22Rv1 (cell line): Measurements from ENCODE around the gene NAA25.

Experiments used
- ZFX ChIP-seq: fragments of 450-650 bp; IDR thresholded peaks from 2 replicates; pipeline ENCODE4 v1.6.1; 2017; ENCODE audit warnings: antibody characterized with exemption, borderline replicate concordance
- TF ChIP-seq, protein P1 (sequence below): fragments of 450-650 bp; IDR thresholded peaks from 2 replicates; pipeline ENCODE4 v1.5.1; 2017; ENCODE audit warnings: mild to moderate bottlenecking

DNA sequence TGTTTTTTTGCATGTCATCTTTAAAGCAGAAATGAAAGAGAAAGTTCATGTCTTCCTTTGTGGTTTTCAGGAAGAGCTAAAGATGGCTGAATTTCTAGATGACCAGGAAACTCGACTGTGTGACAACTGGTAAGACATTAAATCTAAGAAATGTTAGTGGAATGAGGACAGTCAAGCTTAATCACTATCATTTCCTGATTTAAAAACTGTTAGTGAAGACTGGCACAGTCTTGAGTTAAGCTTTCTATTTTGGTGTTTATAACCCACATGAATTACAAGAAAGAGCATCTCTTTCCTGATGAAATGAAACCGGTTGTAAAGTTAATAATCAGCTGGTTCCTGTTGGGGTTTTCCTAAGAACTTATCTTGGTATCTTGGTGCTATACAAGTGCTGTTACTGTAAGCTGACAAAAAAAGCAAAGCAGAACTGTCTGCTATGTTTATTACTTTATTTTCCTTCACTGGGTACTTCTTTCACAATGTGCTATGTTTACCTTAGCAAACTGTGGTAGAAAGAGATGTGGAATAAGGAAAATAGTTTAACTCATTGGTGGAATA lies 21.9 kb upstream of the NAA25 start:
- TF ChIP-seq, protein P1, sequence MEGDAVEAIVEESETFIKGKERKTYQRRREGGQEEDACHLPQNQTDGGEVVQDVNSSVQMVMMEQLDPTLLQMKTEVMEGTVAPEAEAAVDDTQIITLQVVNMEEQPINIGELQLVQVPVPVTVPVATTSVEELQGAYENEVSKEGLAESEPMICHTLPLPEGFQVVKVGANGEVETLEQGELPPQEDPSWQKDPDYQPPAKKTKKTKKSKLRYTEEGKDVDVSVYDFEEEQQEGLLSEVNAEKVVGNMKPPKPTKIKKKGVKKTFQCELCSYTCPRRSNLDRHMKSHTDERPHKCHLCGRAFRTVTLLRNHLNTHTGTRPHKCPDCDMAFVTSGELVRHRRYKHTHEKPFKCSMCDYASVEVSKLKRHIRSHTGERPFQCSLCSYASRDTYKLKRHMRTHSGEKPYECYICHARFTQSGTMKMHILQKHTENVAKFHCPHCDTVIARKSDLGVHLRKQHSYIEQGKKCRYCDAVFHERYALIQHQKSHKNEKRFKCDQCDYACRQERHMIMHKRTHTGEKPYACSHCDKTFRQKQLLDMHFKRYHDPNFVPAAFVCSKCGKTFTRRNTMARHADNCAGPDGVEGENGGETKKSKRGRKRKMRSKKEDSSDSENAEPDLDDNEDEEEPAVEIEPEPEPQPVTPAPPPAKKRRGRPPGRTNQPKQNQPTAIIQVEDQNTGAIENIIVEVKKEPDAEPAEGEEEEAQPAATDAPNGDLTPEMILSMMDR = no peak
- no peak for TF ChIP-seq ZFX
